ENCODE data around the gene RASGRP3. TPM values are rescaled to one million over a fixed set of nuclear protein-coding genes. Genes with fewer than 3 reads are reported as not detected.

Gene RASGRP3
- total RNA-seq, 1 experiment from 2014 or later, result 0.72 TPM

- POLR2A ChIA-PET (ENCODE audit: unreplicated experiment), result no interaction called here
- TF ChIP-seq EZH2 (IDR thresholded peaks at IDR 0.05; ENCODE audit: low read depth) (no peak), CTCF (conservative IDR thresholded peaks at IDR 0.05) (no peak)
- intact Hi-C loops (cut with micrococcal nuclease; ENCODE audit: unreplicated experiment), result no loop called here
Observed at GRCh38 chr2:33541243-33541642, 64.8 kb downstream of the RASGRP3 start.

GRCh38 chr2:33550206-33550605, 73.8 kb downstream of the RASGRP3 start:
- Histone ChIP-seq H3K4me1 (replicated peaks; ENCODE audit: insufficient read depth) (no peaks in the 10 kb centered on the region), H3F3A (ENCODE audit: insufficient read depth, low read depth) (no peaks in the 10 kb centered on the region), H3K9me3 (ENCODE audit: insufficient read depth, low read depth) (no peaks in the 10 kb centered on the region), H4K20me1 (ENCODE audit: insufficient read depth) (no peaks in the 10 kb centered on the region), H3K9me2 (ENCODE audit: insufficient read depth) (no peaks in the 10 kb centered on the region; the same call in 1 of the 2 replicates), H3K27ac (no peak overlapping the region), H3K36me3 (ENCODE audit: low read depth) (no peaks in the 10 kb centered on the region), H3K4me2 (no peak overlapping the region), H2AFZ (no peak overlapping the region), H3K27me3 (ENCODE audit: insufficient read depth, low read depth) (no peaks in the 10 kb centered on the region), H3K4me3 (no peak overlapping the region), H3K79me2 (ENCODE audit: low read depth) (no peaks in the 10 kb centered on the region)
- no peak for DNase-seq
- TF ChIP-seq EZH2 (IDR thresholded peaks at IDR 0.05; ENCODE audit: low read depth), result no peak
- TF ChIP-seq CTCF (conservative IDR thresholded peaks at IDR 0.05), result no peak
- intact Hi-C loops (cut with micrococcal nuclease; ENCODE audit: unreplicated experiment), result no loop called here
- CTCF ChIA-PET, result no interaction called here
- BruUV-seq (replicated peaks), result no TSS peak
- POLR2A ChIA-PET (ENCODE audit: unreplicated experiment), result no interaction called here

More at GRCh38 chr2:33541243-33541642, 64.8 kb downstream of the RASGRP3 start:
- H3K9me3 ChIP-seq (ENCODE audit: insufficient read depth, low read depth), result no peaks in the 10 kb centered on the region
- H3K4me2 ChIP-seq, result no peak overlapping the region
- no peaks in the 10 kb centered on the region for H3K79me2 ChIP-seq (ENCODE audit: low read depth)
- H3K4me3 ChIP-seq, result no peak overlapping the region
- H3K36me3 ChIP-seq (ENCODE audit: low read depth), result no peaks in the 10 kb centered on the region
- H4K20me1 ChIP-seq (ENCODE audit: insufficient read depth), result no peaks in the 10 kb centered on the region
- no peaks in the 10 kb centered on the region for H3K27me3 ChIP-seq (ENCODE audit: insufficient read depth, low read depth)
- H3K27ac ChIP-seq, result no peak overlapping the region
- no peak overlapping the region for H2AFZ ChIP-seq
- no peaks in the 10 kb centered on the region for H3F3A ChIP-seq (ENCODE audit: insufficient read depth, low read depth)
- no peaks in the 10 kb centered on the region; the same call in 1 of the 2 replicates for H3K9me2 ChIP-seq (ENCODE audit: insufficient read depth)
- no TSS peak for BruUV-seq (replicated peaks)
- no peak for DNase-seq
- H3K4me1 ChIP-seq (replicated peaks; ENCODE audit: insufficient read depth), result no peaks in the 10 kb centered on the region
- CTCF ChIA-PET, result no interaction called here

GRCh38 chr2:33552758-33553461, 76.5 kb downstream of the RASGRP3 start:
- BruUV-seq (replicated peaks), result no TSS peak
- H3K4me2 ChIP-seq, result no peak overlapping the region
- H3K4me3 ChIP-seq, result no peak overlapping the region
- H3K9me3 ChIP-seq (ENCODE audit: insufficient read depth, low read depth), result no peaks in the 10 kb centered on the region
- no peak overlapping the region for H3K27ac ChIP-seq
- no peak for DNase-seq
- no peaks in the 10 kb centered on the region for H4K20me1 ChIP-seq (ENCODE audit: insufficient read depth)
- H3F3A ChIP-seq (ENCODE audit: insufficient read depth, low read depth), result no peaks in the 10 kb centered on the region
- intact Hi-C loops (cut with micrococcal nuclease; ENCODE audit: unreplicated experiment), result no loop called here
- no peak overlapping the region for H2AFZ ChIP-seq
- CTCF ChIA-PET, result no interaction called here
- no peaks in the 10 kb centered on the region for H3K4me1 ChIP-seq (replicated peaks; ENCODE audit: insufficient read depth)
- no peaks in the 10 kb centered on the region for H3K36me3 ChIP-seq (ENCODE audit: low read depth)
- H3K79me2 ChIP-seq (ENCODE audit: low read depth), result no peaks in the 10 kb centered on the region
- TF ChIP-seq CTCF (conservative IDR thresholded peaks at IDR 0.05) (no peak), EZH2 (IDR thresholded peaks at IDR 0.05; ENCODE audit: low read depth) (no peak)
- POLR2A ChIA-PET (ENCODE audit: unreplicated experiment), result no interaction called here
- no peaks in the 10 kb centered on the region for H3K27me3 ChIP-seq (ENCODE audit: insufficient read depth, low read depth)
- H3K9me2 ChIP-seq (ENCODE audit: insufficient read depth), result no peaks in the 10 kb centered on the region

Data from PC-9 (cell line).